Eye (tissue), 1 donor: ENCODE data around the gene SIRPD.
A peak's percentile ranks its signal among the peaks of the same experiment; 100 is the strongest.
"Not testable (repeated sequence)": the region's sequence is repeated elsewhere in the genome, so short reads cannot be mapped to it uniquely, and the experiment has no call there.

ENCODE experiments used
- DNase-seq: peaks from one replicate; pipeline ENCODE4 v3.0.0-alpha.2; 2015

The SIRPD gene

DNA sequence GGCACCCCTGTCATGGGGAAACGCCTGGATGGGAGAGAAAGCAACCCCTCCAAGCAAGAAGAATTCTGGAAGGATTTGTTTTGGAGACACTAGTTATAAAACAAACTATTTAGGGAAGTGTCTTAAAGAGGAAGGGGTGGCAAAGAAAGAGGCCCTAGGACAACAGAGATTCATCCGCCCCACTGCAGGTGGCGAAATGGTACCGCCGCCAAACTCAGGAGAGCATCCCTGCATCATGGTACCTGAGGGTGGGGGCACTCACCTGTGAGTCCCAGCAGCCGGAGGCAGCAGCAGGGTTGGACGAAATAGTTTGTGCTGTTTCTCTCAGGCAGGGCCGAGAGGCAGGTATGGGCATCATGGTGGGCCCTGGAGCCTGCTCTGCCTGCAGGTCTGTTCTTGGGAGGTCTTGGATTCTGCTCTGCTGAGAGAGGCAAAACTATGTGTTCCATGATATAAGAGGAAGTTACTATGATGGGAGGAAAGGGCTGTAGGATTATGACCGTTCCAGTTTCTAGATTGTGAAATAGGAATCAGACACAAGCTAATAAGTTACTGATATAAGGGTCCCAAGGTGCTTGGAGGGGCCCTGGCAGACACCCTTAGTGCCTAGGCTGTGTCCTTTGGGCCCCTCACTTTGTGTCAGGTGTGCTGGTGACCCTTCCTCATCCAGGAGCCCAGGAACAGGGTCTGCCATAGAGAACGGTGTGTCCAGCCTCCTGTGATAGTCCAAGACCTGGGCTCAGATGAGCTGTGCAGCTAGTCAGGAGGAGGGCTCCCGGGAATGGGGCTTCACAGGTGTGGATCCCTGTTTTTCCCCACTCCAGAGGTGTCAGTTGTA is 20.4 kb downstream of the SIRPD start:
- no peak for DNase-seq

DNA sequence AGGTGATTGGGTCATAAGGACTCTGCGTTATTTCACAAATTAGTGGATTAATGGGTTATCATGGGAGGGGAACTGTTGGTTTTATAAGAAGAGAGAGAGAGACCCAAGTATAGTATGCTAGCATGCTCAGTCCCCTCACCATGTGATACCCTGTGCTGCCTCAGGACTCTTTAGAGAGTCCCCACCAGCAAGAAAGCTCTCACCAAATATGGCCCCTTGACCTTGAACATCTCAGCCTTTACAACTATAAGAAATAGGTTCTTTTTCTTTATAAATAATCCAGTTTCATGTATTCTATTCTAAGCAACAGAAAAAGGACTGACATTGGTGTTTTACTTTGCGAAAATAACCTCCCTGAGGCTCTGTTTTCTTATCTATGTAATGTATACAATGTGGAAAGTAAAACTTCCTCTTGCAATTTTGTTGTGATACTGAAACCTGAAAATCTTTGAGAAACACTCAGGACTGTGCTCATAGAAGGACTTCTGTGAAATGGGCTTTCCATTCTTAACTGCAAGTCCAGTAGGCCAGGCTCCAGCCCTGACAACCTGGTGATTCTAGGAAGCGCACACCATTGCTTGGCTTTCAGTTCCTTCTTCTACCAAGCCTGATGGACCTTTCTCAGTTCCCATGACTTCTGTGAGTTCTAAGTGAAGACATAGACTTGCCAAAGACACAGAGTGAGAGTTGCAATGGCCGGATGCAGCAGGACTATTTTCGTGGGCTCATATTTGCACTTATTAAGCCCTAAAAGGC is 21.9 kb downstream of the SIRPD start:
- DNase-seq, result no peak

DNA sequence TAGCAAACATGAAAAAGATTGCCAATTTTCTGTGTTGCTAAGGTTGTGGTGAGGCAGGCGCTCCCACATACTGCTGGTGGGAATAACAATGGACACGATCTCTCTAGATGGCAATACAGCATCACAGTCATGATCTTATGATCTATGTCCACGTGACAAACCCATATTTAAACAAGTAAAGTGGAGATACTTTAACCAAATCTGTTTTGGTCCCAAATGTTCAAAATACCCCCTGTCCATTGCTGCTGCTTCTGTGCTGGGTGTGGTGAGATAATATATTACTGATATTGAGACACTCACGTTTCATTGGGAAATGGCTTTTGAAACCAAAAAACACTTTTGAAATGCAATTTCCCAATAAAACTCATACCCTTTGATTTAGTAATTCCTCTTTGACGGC is 23.0 kb downstream of the SIRPD start:
- DNase-seq, result no peak

- no peak for DNase-seq
Measured at GRCh38 chr20:1533059-1533458, 24.4 kb downstream of the SIRPD start.

- no peak for DNase-seq
Measured at GRCh38 chr20:1528811-1529210, 28.7 kb downstream of the SIRPD start.

GRCh38 chr20:1527923-1528322 is 29.6 kb downstream of the SIRPD start:
- no peak for DNase-seq

DNA sequence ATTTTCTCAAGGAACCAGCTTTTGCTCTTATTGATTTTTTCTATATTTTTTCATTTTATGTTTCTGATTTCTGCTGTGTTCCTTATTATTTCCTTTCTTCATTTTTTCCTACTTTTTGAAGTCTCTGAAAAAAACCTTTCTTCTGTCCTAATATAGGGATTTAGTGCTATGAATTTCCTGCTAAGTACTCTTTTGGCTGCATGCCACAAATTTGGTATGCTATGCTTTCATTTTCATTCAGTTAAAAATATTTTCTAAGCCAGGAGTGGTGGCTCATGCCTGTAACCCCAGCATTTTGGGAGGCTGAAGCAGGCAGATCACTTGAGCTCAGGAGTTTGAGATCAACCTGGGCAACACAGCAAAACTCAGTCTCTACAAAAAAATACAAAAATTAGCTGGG is 30.6 kb downstream of the SIRPD start:
- no peak for DNase-seq

- DNase-seq, result no peak
Measured at GRCh38 chr20:1526310-1526709, 31.2 kb downstream of the SIRPD start.

- DNase-seq, result no peak
Measured at GRCh38 chr20:1524004-1524403, 33.5 kb downstream of the SIRPD start.

GRCh38 chr20:1517010-1517409 is 40.5 kb downstream of the SIRPD start:
- no peak for DNase-seq

GRCh38 chr20:1513801-1514200 is 43.7 kb downstream of the SIRPD start:
- no peak for DNase-seq

DNA sequence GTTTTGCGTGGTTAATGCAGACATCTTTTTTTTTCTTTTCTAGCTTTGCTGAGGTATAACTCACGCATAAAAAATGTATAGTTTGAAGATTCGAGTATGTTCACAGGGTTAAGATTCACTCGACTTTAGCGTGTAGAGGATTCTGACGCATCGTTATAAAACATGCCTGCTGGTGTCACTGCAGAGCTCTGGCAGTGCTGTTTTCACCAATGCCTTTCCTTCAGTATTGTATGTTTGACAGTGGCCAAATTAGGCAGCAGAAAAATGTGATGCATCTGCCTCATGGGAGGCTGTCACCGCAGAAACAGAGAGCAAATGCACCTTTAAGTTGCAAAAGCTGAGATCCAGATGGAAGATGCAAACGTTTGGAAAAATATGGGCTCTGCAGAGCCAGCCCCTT is 48.3 kb downstream of the SIRPD start:
- DNase-seq, result peak; percentile 3

GRCh38 chr20:1508574-1508973 is 48.9 kb downstream of the SIRPD start:
- DNase-seq, result no peak

GRCh38 chr20:1507276-1507675 is 50.2 kb downstream of the SIRPD start:
- no peak for DNase-seq

- DNase-seq, result no peak
Measured at GRCh38 chr20:1505871-1506270, 51.6 kb downstream of the SIRPD start.

GRCh38 chr20:1505361-1505760 is 52.1 kb downstream of the SIRPD start:
- DNase-seq, result no peak

- peak; percentile 83 for DNase-seq
Measured at GRCh38 chr20:1503564-1504227, 53.8 kb downstream of the SIRPD start.

DNA sequence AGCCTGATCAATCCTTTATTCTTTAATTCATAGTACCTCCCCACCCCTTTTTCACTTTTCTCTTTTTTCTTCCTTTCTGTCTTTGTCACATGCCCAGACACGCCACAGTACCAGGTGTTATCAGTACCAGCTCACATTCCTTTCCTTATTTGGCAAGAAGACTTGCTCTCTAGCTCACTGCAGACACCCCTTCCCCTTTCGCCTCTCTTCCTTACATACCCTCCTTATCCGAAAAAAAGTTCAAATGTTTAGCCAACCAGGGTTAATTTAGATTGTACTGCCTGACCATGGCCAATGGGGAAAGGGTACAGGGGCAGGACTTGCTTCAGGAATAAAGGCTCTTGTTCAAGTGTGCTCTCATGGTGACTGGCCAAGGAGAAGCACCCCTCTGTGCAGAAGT is 57.0 kb downstream of the SIRPD start:
- DNase-seq, result no peak

- no peak for DNase-seq
Measured at GRCh38 chr20:1499528-1500420, 57.7 kb downstream of the SIRPD start.

DNA sequence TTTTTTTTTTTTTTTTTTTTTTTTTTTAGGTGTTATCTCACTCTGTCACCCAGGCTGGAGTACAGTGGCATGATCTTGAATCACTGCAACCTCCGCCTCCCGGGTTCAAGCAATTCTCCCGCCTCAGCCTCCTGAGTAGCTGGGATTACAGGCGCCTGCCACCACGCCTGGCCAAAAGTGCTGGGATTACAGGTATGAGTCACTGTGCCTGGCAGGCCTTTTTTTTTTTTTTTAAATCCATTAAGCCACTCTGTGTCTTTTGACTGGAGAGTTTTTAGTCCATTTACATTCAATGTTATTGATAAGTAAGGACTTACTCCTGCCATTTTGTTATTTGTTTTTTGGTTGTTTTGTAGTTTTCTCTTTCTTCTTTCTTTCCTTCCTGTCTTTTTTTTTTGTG is 60.1 kb downstream of the SIRPD start:
- not testable (repeated sequence) for DNase-seq

GRCh38 chr20:1496930-1497329 is 60.6 kb downstream of the SIRPD start:
- DNase-seq, result no peak

DNA sequence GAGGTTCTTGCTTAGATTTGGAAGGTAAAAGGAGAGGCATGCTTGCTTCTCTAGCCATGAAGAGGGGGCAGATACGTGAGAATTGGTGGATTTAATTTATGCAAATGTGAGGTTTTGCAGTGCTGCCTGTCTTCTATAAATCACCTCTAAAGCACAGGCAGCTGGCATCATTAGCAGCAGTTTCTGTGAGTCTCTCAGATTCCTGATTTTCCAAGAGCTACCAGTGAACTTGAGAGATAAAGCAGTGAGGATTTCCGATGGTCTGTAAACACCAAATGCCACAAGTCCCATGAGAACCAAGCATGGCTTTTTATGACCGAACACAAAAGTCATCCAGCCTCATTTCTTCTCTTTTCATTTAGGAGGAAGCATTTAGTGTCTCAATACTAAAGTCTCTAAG is 63.1 kb downstream of the SIRPD start:
- DNase-seq, result no peak

- DNase-seq, result no peak
Measured at GRCh38 chr20:1493536-1493935, 64.0 kb downstream of the SIRPD start.
